GM23338 (cell line): ENCODE data around the gene ITGAL. TPM values are rescaled to one million over a fixed set of nuclear protein-coding genes. Genes with fewer than 3 reads are reported as not detected.

Experiments used
- ATAC-seq: fragments of 200-7000 bp; cut with Tn5 transposase; 3 replicates; pipeline ENCODE4 v1.9.1; 2020
- DNase-seq: peaks from one replicate; pipeline ENCODE4 v3.0.0-alpha.2; 2015; ENCODE audit warnings: low spot score
- H2AFZ ChIP-seq: fragments of 200-600 bp; sonication (generic); 2 replicates; pipeline ENCODE4 v1.8.0; 2016; ENCODE audit warnings: antibody characterized with exemption, mild to moderate bottlenecking, moderate library complexity
- H3F3A ChIP-seq: fragments of 200-600 bp; sonication (generic); replicated peaks from 2 replicates; pipeline ENCODE4 v1.8.0; 2017; ENCODE audit warnings: antibody characterized with exemption, mixed run types, low read depth
- H3K27ac ChIP-seq: fragments of 200-600 bp; sonication (generic); 2 replicates; pipeline ENCODE4 v1.6.1; 2016; ENCODE audit warnings: low read depth
- H3K27me3 ChIP-seq: fragments of 200-600 bp; sonication (generic); 2 replicates; pipeline ENCODE4 v1.8.0; 2016; ENCODE audit warnings: mild to moderate bottlenecking, mixed run types, moderate library complexity; ENCODE audit not compliant: insufficient read depth
- H3K36me3 ChIP-seq: fragments of 200-600 bp; sonication (generic); 2 replicates; pipeline ENCODE4 v1.8.0; 2016; ENCODE audit warnings: mild to moderate bottlenecking; ENCODE audit not compliant: insufficient read depth
- H3K4me1 ChIP-seq: fragments of 200-600 bp; sonication (generic); 2 replicates; pipeline ENCODE4 v1.8.0; 2016; ENCODE audit warnings: mild to moderate bottlenecking, moderate library complexity; ENCODE audit not compliant: insufficient read depth
- H3K4me2 ChIP-seq: fragments of 200-600 bp; sonication (generic); 2 replicates; pipeline ENCODE4 v1.7.1; 2017; ENCODE audit warnings: mixed run types
- H3K4me3 ChIP-seq: fragments of 200-600 bp; sonication (generic); 2 replicates; pipeline ENCODE4 v1.6.1; 2016; ENCODE audit warnings: mixed run types
- H3K79me2 ChIP-seq: fragments of 200-600 bp; sonication (generic); replicated peaks from 2 replicates; pipeline ENCODE4 v1.8.0; 2017; ENCODE audit warnings: mild to moderate bottlenecking; ENCODE audit not compliant: insufficient read depth
- H3K9me2 ChIP-seq: fragments of 200-600 bp; sonication (generic); 2 replicates; pipeline ENCODE4 v1.8.0; 2017; ENCODE audit not compliant: insufficient read depth
- H4K20me1 ChIP-seq: fragments of 200-600 bp; sonication (generic); replicated peaks from 2 replicates; pipeline ENCODE4 v1.8.0; 2017; ENCODE audit warnings: mild to moderate bottlenecking; ENCODE audit not compliant: insufficient read depth
- H3K27ac Mint-ChIP-seq: 2 replicates; pipeline ENCODE4 v1.8.0; 2020; ENCODE audit warnings: inconsistent platforms, mild to moderate bottlenecking, moderate library complexity, mixed read lengths
- H3K27me3 Mint-ChIP-seq: 3 replicates; pipeline ENCODE4 v1.8.0; 2022; ENCODE audit warnings: low read depth, mild to moderate bottlenecking, moderate library complexity, mixed read lengths, inconsistent platforms; ENCODE audit not compliant: insufficient read depth, poor library complexity
- H3K36me3 Mint-ChIP-seq: 3 replicates; pipeline ENCODE4 v1.8.0; 2021; ENCODE audit warnings: low read depth, mild to moderate bottlenecking, inconsistent platforms, moderate library complexity, mixed read lengths
- H3K4me1 Mint-ChIP-seq: 3 replicates; pipeline ENCODE4 v1.8.0; 2020; ENCODE audit warnings: mild to moderate bottlenecking, inconsistent platforms, mixed read lengths
- H3K4me3 Mint-ChIP-seq: 3 replicates; pipeline ENCODE4 v1.8.0; 2021; ENCODE audit warnings: moderate library complexity, mild to moderate bottlenecking, inconsistent platforms, mixed read lengths
- H3K9me3 Mint-ChIP-seq: 3 replicates; pipeline ENCODE4 v1.8.0; 2020; ENCODE audit warnings: moderate library complexity, mild to moderate bottlenecking, inconsistent platforms, mixed read lengths
- CREB1 ChIP-seq: fragments of 250-450 bp; sonication (Bioruptor Pico); IDR thresholded peaks from 2 replicates; pipeline ENCODE4 v1.5.0; 2020; ENCODE audit warnings: low read depth, mild to moderate bottlenecking, moderate library complexity
- EZH2 ChIP-seq: fragments of 200-600 bp; sonication (generic); IDR thresholded peaks from one replicate; pipeline ENCODE4 v1.8.0; 2017; ENCODE audit warnings: antibody characterized with exemption, mild to moderate bottlenecking, low read depth; ENCODE audit not compliant: unreplicated experiment
- EZH2phosphoT487 ChIP-seq: fragments of 200-600 bp; sonication (generic); IDR thresholded peaks from one replicate; pipeline ENCODE4 v1.8.1; 2018; ENCODE audit warnings: antibody characterized with exemption; ENCODE audit not compliant: unreplicated experiment
- POLR2AphosphoS5 ChIP-seq: IDR thresholded peaks from 2 replicates; pipeline ENCODE4 v1.6.1; 2016; ENCODE audit warnings: antibody characterized with exemption, low read depth
- REST ChIP-seq: IDR thresholded peaks from one replicate; pipeline ENCODE4 v1.6.1; 2018; ENCODE audit warnings: antibody characterized with exemption; ENCODE audit not compliant: unreplicated experiment
- STAT1 ChIP-seq: IDR thresholded peaks from one replicate; pipeline ENCODE4 v1.6.1; 2016; ENCODE audit warnings: antibody characterized with exemption; ENCODE audit not compliant: unreplicated experiment
- ZNF114 ChIP-seq: fragments of 250-450 bp; sonication (Bioruptor Pico); IDR thresholded peaks from 2 replicates; pipeline ENCODE4 v1.5.0; 2020; ENCODE audit warnings: mild to moderate bottlenecking, moderate library complexity
- ZNF331 ChIP-seq: fragments of 250-450 bp; sonication (Bioruptor Pico); IDR thresholded peaks from 2 replicates; pipeline ENCODE4 v1.5.0; 2020; ENCODE audit warnings: low read depth, mild to moderate bottlenecking, moderate library complexity
- polyA plus RNA-seq: library from polyadenylated mRNA; unstranded; fragments of >200 nt; fragmentation: Nextera tagmentation; extraction: Ambion mirVana; gene quantifications from 2 replicates; pipeline ENCODE4 v1.2.1, GENCODE V29; 2016
- total RNA-seq: library from RNA; depleted of rRNA; stranded (reverse); fragments of >200 nt; shearing (Covaris generic); gene quantifications from 2 replicates; pipeline ENCODE4 v1.2.3, GENCODE V29; 2014
- TF ChIP-seq, protein P1 (sequence below): IDR thresholded peaks from 2 replicates; pipeline ENCODE4 v1.6.1; 2016; ENCODE audit warnings: antibody characterized with exemption
- TF ChIP-seq, protein P2 (sequence below): fragments of 250-450 bp; sonication (Bioruptor Pico); IDR thresholded peaks from 2 replicates; pipeline ENCODE4 v1.5.0; 2020; ENCODE audit warnings: mild to moderate bottlenecking, moderate library complexity
- TF ChIP-seq, protein P3 (sequence below), 2 experiments: fragments of 200-600 bp in 1 of 2; sonication (generic) in 1 of 2; conservative IDR thresholded peaks; 2 replicates each; pipeline versions ENCODE4 v1.5.1 to v1.6.1; 2016 to 2017; ENCODE audit warnings: antibody characterized with exemption in 2 of 2, low read depth in 2 of 2, mild to moderate bottlenecking in 2 of 2, moderate library complexity in 1 of 2

Gene ITGAL
- total and polyA plus RNA-seq, 2 experiments from 2014 or later: 0.05 to 0.07 TPM

DNA sequence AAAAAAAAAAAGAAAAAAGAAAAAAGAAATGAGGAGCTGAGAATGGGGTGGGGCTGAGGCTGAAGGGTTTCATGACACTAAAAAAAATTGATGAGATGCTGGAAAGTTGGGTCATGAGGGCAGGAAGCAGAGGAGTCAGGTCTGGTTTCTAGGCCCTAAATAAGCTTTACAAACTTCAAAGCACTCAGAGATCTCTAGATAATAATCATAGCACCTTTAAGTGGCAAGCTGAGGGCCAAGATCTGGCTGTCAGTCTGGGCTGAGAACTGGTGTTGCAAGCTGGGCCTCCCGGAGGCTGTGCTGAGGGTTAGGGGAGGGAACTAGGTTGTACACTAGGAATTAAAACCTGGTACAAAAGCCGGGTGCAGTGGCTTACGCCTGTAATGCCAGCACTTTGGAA, 79.2 kb downstream of the ITGAL start (continued):
- TF ChIP-seq, protein P1, sequence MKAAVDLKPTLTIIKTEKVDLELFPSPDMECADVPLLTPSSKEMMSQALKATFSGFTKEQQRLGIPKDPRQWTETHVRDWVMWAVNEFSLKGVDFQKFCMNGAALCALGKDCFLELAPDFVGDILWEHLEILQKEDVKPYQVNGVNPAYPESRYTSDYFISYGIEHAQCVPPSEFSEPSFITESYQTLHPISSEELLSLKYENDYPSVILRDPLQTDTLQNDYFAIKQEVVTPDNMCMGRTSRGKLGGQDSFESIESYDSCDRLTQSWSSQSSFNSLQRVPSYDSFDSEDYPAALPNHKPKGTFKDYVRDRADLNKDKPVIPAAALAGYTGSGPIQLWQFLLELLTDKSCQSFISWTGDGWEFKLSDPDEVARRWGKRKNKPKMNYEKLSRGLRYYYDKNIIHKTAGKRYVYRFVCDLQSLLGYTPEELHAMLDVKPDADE: no peak
- TF ChIP-seq STAT1 (no peak), ZNF114 (CRISPR knock-in tag) (no peak)

DNA sequence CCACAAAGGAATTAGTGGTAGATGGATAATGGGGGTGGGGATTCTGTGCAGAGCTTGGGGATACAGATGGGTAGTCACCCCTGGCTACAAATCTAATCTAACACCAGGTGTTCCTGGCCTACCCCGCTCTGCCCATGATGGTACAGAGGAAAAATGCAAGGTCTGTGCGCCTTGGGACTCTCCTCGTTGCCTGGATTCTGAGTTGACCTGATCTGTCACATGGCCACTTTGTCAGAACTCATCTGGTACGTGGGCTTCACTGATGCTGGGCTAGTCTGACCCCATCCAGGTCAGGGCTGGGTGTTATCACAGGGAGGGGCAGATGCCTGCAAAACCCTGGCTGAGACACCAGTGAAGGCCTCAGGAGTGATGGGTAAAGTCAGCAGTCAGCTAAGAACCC, 80.4 kb downstream of the ITGAL start:
- H3K4me3 Mint-ChIP-seq: no peak overlapping the region
- H3K27ac Mint-ChIP-seq: no peak overlapping the region
- no peak overlapping the region for H2AFZ ChIP-seq
- TF ChIP-seq ZNF114 (CRISPR knock-in tag) (no peak), STAT1 (no peak), POLR2AphosphoS5 (no peak), EZH2 (no peak), EZH2phosphoT487 (no peak), ZNF331 (CRISPR knock-in tag) (no peak), REST (no peak), CREB1 (CRISPR knock-in tag) (no peak)
- TF ChIP-seq, protein P2, sequence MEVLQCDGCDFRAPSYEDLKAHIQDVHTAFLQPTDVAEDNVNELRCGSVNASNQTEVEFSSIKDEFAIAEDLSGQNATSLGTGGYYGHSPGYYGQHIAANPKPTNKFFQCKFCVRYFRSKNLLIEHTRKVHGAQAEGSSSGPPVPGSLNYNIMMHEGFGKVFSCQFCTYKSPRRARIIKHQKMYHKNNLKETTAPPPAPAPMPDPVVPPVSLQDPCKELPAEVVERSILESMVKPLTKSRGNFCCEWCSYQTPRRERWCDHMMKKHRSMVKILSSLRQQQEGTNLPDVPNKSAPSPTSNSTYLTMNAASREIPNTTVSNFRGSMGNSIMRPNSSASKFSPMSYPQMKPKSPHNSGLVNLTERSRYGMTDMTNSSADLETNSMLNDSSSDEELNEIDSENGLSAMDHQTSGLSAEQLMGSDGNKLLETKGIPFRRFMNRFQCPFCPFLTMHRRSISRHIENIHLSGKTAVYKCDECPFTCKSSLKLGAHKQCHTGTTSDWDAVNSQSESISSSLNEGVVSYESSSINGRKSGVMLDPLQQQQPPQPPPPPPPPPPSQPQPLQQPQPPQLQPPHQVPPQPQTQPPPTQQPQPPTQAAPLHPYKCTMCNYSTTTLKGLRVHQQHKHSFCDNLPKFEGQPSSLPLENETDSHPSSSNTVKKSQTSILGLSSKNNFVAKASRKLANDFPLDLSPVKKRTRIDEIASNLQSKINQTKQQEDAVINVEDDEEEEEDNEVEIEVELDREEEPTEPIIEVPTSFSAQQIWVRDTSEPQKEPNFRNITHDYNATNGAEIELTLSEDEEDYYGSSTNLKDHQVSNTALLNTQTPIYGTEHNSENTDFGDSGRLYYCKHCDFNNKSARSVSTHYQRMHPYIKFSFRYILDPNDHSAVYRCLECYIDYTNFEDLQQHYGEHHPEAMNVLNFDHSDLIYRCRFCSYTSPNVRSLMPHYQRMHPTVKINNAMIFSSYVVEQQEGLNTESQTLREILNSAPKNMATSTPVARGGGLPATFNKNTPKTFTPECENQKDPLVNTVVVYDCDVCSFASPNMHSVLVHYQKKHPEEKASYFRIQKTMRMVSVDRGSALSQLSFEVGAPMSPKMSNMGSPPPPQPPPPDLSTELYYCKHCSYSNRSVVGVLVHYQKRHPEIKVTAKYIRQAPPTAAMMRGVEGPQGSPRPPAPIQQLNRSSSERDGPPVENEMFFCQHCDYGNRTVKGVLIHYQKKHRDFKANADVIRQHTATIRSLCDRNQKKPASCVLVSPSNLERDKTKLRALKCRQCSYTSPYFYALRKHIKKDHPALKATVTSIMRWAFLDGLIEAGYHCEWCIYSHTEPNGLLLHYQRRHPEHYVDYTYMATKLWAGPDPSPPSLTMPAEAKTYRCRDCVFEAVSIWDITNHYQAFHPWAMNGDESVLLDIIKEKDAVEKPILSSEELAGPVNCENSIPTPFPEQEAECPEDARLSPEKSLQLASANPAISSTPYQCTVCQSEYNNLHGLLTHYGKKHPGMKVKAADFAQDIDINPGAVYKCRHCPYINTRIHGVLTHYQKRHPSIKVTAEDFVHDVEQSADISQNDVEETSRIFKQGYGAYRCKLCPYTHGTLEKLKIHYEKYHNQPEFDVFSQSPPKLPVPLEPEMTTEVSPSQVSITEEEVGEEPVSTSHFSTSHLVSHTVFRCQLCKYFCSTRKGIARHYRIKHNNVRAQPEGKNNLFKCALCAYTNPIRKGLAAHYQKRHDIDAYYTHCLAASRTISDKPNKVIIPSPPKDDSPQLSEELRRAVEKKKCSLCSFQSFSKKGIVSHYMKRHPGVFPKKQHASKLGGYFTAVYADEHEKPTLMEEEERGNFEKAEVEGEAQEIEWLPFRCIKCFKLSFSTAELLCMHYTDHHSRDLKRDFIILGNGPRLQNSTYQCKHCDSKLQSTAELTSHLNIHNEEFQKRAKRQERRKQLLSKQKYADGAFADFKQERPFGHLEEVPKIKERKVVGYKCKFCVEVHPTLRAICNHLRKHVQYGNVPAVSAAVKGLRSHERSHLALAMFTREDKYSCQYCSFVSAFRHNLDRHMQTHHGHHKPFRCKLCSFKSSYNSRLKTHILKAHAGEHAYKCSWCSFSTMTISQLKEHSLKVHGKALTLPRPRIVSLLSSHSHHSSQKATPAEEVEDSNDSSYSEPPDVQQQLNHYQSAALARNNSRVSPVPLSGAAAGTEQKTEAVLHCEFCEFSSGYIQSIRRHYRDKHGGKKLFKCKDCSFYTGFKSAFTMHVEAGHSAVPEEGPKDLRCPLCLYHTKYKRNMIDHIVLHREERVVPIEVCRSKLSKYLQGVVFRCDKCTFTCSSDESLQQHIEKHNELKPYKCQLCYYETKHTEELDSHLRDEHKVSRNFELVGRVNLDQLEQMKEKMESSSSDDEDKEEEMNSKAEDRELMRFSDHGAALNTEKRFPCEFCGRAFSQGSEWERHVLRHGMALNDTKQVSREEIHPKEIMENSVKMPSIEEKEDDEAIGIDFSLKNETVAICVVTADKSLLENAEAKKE (CRISPR knock-in tag): no peak
- TF ChIP-seq, protein P3, sequence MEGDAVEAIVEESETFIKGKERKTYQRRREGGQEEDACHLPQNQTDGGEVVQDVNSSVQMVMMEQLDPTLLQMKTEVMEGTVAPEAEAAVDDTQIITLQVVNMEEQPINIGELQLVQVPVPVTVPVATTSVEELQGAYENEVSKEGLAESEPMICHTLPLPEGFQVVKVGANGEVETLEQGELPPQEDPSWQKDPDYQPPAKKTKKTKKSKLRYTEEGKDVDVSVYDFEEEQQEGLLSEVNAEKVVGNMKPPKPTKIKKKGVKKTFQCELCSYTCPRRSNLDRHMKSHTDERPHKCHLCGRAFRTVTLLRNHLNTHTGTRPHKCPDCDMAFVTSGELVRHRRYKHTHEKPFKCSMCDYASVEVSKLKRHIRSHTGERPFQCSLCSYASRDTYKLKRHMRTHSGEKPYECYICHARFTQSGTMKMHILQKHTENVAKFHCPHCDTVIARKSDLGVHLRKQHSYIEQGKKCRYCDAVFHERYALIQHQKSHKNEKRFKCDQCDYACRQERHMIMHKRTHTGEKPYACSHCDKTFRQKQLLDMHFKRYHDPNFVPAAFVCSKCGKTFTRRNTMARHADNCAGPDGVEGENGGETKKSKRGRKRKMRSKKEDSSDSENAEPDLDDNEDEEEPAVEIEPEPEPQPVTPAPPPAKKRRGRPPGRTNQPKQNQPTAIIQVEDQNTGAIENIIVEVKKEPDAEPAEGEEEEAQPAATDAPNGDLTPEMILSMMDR (conservative IDR thresholded peaks at IDR 0.05; ENCODE audit: low read depth in 2 of 2): no peak
- TF ChIP-seq, protein P1: no peak

More for the DNA sequence above, 80.4 kb downstream of the ITGAL start:
- H3K79me2 ChIP-seq: peaks cover 3% of the 10 kb centered on the region; the same call in 1 of the 2 replicates
- Mint-ChIP-seq H3K9me3 (no peaks in the 10 kb centered on the region), H3K4me1 (peaks cover 20% of the 10 kb centered on the region), H3K27me3 (peaks cover 2% of the 10 kb centered on the region), H3K36me3 (peaks cover 21% of the 10 kb centered on the region)
- no peaks in the 10 kb centered on the region; the same call in 1 of the 2 replicates for H3K36me3 ChIP-seq
- DNase-seq (no peak), ATAC-seq (no peak)
- H3F3A ChIP-seq: 0 out of 2 replicates have a peak, but pooled peaks cover 3% of the 10 kb centered on the region
- no peak overlapping the region for H3K4me3 ChIP-seq
- no peaks in the 10 kb centered on the region for H4K20me1 ChIP-seq
- H3K4me2 ChIP-seq: no peak overlapping the region
- no peaks in the 10 kb centered on the region for H3K27me3 ChIP-seq
- no peak overlapping the region for H3K27ac ChIP-seq
- H3K4me1 ChIP-seq: peaks cover 24% of the 10 kb centered on the region
- no peaks in the 10 kb centered on the region for H3K9me2 ChIP-seq
